Measurements from ENCODE around the gene ZCWPW2.

DNA sequence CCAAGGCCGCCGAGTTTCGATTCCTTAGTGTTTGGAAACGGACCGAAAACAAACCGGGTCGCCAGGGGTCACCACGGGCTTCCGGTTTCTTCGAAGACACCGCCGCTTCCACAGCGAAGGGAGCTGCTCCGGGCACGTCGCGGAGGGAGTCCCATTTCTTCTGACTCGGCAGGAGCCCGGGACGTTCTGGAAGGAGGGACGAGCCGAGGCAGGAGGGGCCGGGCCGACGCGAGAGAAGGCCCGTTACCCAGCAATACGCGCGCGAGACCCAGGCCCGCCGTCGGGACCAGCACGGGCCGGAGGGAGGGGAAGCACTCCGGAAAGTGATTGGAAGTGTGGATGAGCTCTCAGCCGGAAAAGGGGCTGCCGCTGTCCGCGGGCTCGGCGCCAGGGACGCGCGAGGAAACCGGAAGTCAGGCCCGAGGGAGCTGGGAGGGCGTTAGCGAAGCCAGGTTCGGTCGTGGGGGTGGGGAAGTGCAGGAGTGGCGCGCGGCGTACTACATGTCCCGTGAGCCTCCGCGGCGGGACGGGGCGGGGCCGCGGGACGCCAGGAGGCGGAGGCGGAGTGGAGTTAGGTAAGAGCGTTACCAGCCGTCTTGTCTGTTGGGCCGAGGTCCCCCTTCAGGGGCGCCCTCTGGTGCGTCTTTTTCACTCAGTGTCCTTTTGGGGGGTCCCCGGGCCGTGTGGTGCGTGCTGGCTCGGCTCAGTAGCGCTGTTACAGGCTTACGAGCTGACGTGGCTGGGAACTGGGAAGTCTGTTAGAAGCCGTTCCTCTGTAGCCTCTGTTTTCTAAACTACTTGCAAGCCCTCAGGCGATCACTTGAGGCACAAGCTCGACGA is at the start of gene ZCWPW2, which contains the start of gene AZI2:
- TF ChIP-seq, protein P1, sequence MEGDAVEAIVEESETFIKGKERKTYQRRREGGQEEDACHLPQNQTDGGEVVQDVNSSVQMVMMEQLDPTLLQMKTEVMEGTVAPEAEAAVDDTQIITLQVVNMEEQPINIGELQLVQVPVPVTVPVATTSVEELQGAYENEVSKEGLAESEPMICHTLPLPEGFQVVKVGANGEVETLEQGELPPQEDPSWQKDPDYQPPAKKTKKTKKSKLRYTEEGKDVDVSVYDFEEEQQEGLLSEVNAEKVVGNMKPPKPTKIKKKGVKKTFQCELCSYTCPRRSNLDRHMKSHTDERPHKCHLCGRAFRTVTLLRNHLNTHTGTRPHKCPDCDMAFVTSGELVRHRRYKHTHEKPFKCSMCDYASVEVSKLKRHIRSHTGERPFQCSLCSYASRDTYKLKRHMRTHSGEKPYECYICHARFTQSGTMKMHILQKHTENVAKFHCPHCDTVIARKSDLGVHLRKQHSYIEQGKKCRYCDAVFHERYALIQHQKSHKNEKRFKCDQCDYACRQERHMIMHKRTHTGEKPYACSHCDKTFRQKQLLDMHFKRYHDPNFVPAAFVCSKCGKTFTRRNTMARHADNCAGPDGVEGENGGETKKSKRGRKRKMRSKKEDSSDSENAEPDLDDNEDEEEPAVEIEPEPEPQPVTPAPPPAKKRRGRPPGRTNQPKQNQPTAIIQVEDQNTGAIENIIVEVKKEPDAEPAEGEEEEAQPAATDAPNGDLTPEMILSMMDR (IDR thresholded peaks at IDR 0.05; ENCODE audit: low read depth, low read length, poor library complexity, severe bottlenecking): peak; percentile 58
- TF ChIP-seq EZH2phosphoT487 (IDR thresholded peaks at IDR 0.05; ENCODE audit: borderline replicate concordance, low read length): no peak
